SK-N-SH (cell line): ENCODE data around the gene HMGXB4. TPM values are rescaled to one million over a fixed set of nuclear protein-coding genes. Genes with fewer than 3 reads are reported as not detected.

Experiments used
- CTCF ChIA-PET: fragments of 300-600, 350-600 bp; formaldehyde crosslinking; extraction: SDS; loops from one replicate; lab custom pipeline; 2021; lab: Yijun Ruan, JAX
- POLR2A ChIA-PET: fragments of 350-600 bp; sonication (Branson Sonifier 250); formaldehyde crosslinking; extraction: SDS; loops from one replicate; lab custom pipeline; 2020; ENCODE audit warnings: antibody characterized with exemption, inconsistent platforms; lab: Yijun Ruan, JAX
- DNase-seq: peaks from one replicate; pipeline ENCODE4 v3.0.0; 2012
- H2AFZ ChIP-seq: fragments of 200-600 bp; sonication (generic); 2 replicates; pipeline ENCODE4 v1.8.1; 2016; ENCODE audit warnings: antibody characterized with exemption, mild to moderate bottlenecking, low read depth
- H3F3A ChIP-seq: fragments of 200-600 bp; sonication (generic); replicated peaks from 2 replicates; pipeline ENCODE3; 2016; ENCODE audit warnings: antibody characterized with exemption, mild to moderate bottlenecking; ENCODE audit not compliant: insufficient read depth
- H3K27ac ChIP-seq, 2 experiments: fragments of 200-500 bp in 1 of 2; fragments of 200-600 bp in 1 of 2; sonication (Bioruptor generic) in 1 of 2; sonication (generic), shearing (Covaris generic) in 1 of 2; 2 replicates each; pipeline versions ENCODE4 v1.5.1 to v1.6.1; 2014 to 2016; ENCODE audit warnings: low read depth in 2 of 2, inconsistent platforms in 1 of 2, low read length in 1 of 2, mild to moderate bottlenecking in 1 of 2, mixed read lengths in 1 of 2
- H3K27me3 ChIP-seq: fragments of 200-600 bp; sonication (generic), shearing (Covaris generic); 2 replicates; pipeline ENCODE4 v1.6.1; 2016; ENCODE audit warnings: mixed run types; ENCODE audit not compliant: insufficient read depth
- H3K36me3 ChIP-seq, 2 experiments: fragments of 200-500 bp in 1 of 2; fragments of 200-600 bp in 1 of 2; sonication (Bioruptor generic) in 1 of 2; sonication (generic) in 1 of 2; replicated peaks in 1 of 2; 2 replicates each; pipeline versions ENCODE3 to v1.5.1; 2014 to 2016; ENCODE audit warnings: low read length in 1 of 2, mild to moderate bottlenecking in 1 of 2; ENCODE audit not compliant: insufficient read depth in 2 of 2, control insufficient read depth in 1 of 2
- H3K4me1 ChIP-seq, 2 experiments: fragments of 200-500 bp in 1 of 2; fragments of 200-600 bp in 1 of 2; sonication (Bioruptor generic) in 1 of 2; sonication (generic), shearing (Covaris generic) in 1 of 2; 2 replicates each; pipeline versions ENCODE4 v1.5.1 to v1.6.1; 2014 to 2016; ENCODE audit warnings: low read depth in 1 of 2, low read length in 1 of 2, mixed run types in 1 of 2; ENCODE audit not compliant: insufficient read depth in 2 of 2, control insufficient read depth in 1 of 2
- H3K4me2 ChIP-seq: fragments of 200-600 bp; sonication (generic), shearing (Covaris generic); 2 replicates; pipeline ENCODE4 v1.6.1; 2017; ENCODE audit warnings: mixed run types
- H3K4me3 ChIP-seq, 2 experiments: fragments of 200-500 bp in 1 of 2; fragments of 200-600 bp in 1 of 2; sonication (Bioruptor generic) in 1 of 2; sonication (generic), shearing (Covaris generic) in 1 of 2; 2 replicates each; pipeline versions ENCODE4 v1.5.1 to v1.8.1; 2014 to 2016; ENCODE audit warnings: low read depth in 2 of 2, inconsistent platforms in 1 of 2, low read length in 1 of 2, mild to moderate bottlenecking in 1 of 2, mixed read lengths in 1 of 2, moderate library complexity in 1 of 2
- H3K79me2 ChIP-seq: fragments of 200-600 bp; sonication (generic); 2 replicates; pipeline ENCODE4 v1.8.1; 2017; ENCODE audit warnings: mild to moderate bottlenecking; ENCODE audit not compliant: insufficient read depth
- H3K9ac ChIP-seq: fragments of 200-600 bp; sonication (generic); 2 replicates; pipeline ENCODE4 v1.6.1; 2017; ENCODE audit warnings: mixed run types
- H3K9me2 ChIP-seq: fragments of 200-600 bp; sonication (generic); 2 replicates; pipeline ENCODE4 v1.6.1; 2017; ENCODE audit warnings: mixed run types
- H3K9me3 ChIP-seq: fragments of 200-600 bp; sonication (generic); 2 replicates; pipeline ENCODE4 v1.6.1; 2017; ENCODE audit warnings: mixed run types, mild to moderate bottlenecking, moderate library complexity
- H4K20me1 ChIP-seq: fragments of 200-600 bp; sonication (generic); 2 replicates; pipeline ENCODE4 v1.6.1; 2017; ENCODE audit warnings: mild to moderate bottlenecking, mixed run types; ENCODE audit not compliant: insufficient read depth
- CHD2 ChIP-seq: fragments of 150-350 bp; IDR thresholded peaks from 2 replicates; pipeline ENCODE4 v1.6.1; 2018; ENCODE audit warnings: low read length; ENCODE audit not compliant: partially characterized antibody
- ELF1 ChIP-seq: IDR thresholded peaks from 2 replicates; pipeline ENCODE4 v1.4.0; 2012
- EP300 ChIP-seq, 2 experiments: IDR thresholded peaks; 2 replicates each; pipeline versions ENCODE4 v1.4.0 to v1.6.1; 2012; ENCODE audit warnings: borderline replicate concordance in 1 of 2, low read depth in 1 of 2, low read length in 1 of 2
- EZH2phosphoT487 ChIP-seq: fragments of 200-600 bp; sonication (generic); IDR thresholded peaks from 2 replicates; pipeline ENCODE4 v1.6.1; 2017; ENCODE audit warnings: low read depth, mixed run types, mild to moderate bottlenecking, antibody characterized with exemption, moderate library complexity, borderline replicate concordance
- FOSL2 ChIP-seq: IDR thresholded peaks from 2 replicates; pipeline ENCODE4 v1.4.0; 2012; ENCODE audit warnings: low read depth, mild to moderate bottlenecking, moderate library complexity, borderline replicate concordance
- FOXJ3 ChIP-seq: sonication (generic); formaldehyde crosslinking; IDR thresholded peaks from 2 replicates; pipeline ENCODE4 v1.5.1; 2020; ENCODE audit warnings: mild to moderate bottlenecking, missing genetic modification reagents
- FOXM1 ChIP-seq: IDR thresholded peaks from 2 replicates; pipeline ENCODE4 v1.4.0; 2012; ENCODE audit warnings: low read depth, mild to moderate bottlenecking
- IRF3 ChIP-seq: fragments of 150-350 bp; IDR thresholded peaks from 2 replicates; pipeline ENCODE4 v1.6.1; 2016; ENCODE audit warnings: mild to moderate bottlenecking, low read depth, low read length
- MAX ChIP-seq: IDR thresholded peaks from 2 replicates; pipeline ENCODE4 v1.4.0; 2012; ENCODE audit warnings: low read depth
- MXI1 ChIP-seq: IDR thresholded peaks from 2 replicates; pipeline ENCODE4 v1.6.1; 2012; ENCODE audit warnings: mild to moderate bottlenecking, low read depth, low read length, improper control_type of control experiment
- NFIC ChIP-seq: IDR thresholded peaks from 2 replicates; pipeline ENCODE4 v1.4.0; 2012; ENCODE audit warnings: borderline replicate concordance
- NRF1 ChIP-seq: IDR thresholded peaks from 2 replicates; pipeline ENCODE4 v1.6.1; 2012; ENCODE audit warnings: low read depth, mild to moderate bottlenecking, low read length
- PBX3 ChIP-seq: IDR thresholded peaks from 2 replicates; pipeline ENCODE4; 2012
- POLR2AphosphoS5 ChIP-seq: IDR thresholded peaks from 2 replicates; pipeline ENCODE4 v1.6.1; 2012; ENCODE audit warnings: low read depth, low read length
- RCOR1 ChIP-seq: fragments of 150-350 bp; IDR thresholded peaks from 2 replicates; pipeline ENCODE4 v1.6.1; 2017; ENCODE audit warnings: antibody characterized with exemption, low read length
- RFX5 ChIP-seq: IDR thresholded peaks from 2 replicates; pipeline ENCODE4 v1.6.1; 2012; ENCODE audit warnings: mild to moderate bottlenecking, improper control_type of control experiment, low read length
- SMC3 ChIP-seq: IDR thresholded peaks from 2 replicates; pipeline ENCODE4 v1.6.1; 2012; ENCODE audit warnings: low read depth, low read length, improper control_type of control experiment
- TAF1 ChIP-seq: IDR thresholded peaks from 2 replicates; pipeline ENCODE4 v1.6.1; 2012; ENCODE audit warnings: low read depth, mild to moderate bottlenecking, low read length, moderate library complexity, borderline replicate concordance
- TCF12 ChIP-seq: IDR thresholded peaks from 2 replicates; pipeline ENCODE4 v1.4.0; 2012
- TEAD4 ChIP-seq: IDR thresholded peaks from 2 replicates; pipeline ENCODE4 v1.4.0; 2012; ENCODE audit warnings: mild to moderate bottlenecking, borderline replicate concordance; ENCODE audit not compliant: insufficient read depth
- USF2 ChIP-seq: fragments of 150-350 bp; IDR thresholded peaks from 2 replicates; pipeline ENCODE4 v1.6.1; 2017; ENCODE audit warnings: antibody characterized with exemption, low read length, low read depth, borderline replicate concordance
- WGBS: methylation state at CpG from one replicate; pipeline ENCODE4 v1.1.6; 2017; ENCODE audit warnings: low lambda C conversion rate; 5-methylcytosine and 5-hydroxymethylcytosine counted together
- polyA plus RNA-seq, 3 experiments: library from polyadenylated mRNA; depleted of rRNA; stranded (reverse); fragments of >200 nt; gene quantifications; 2 replicates each; pipeline ENCODE4 v1.2.3, GENCODE V29; 2012

The HMGXB4 gene
- polyA plus RNA-seq, 1 of the 3 experiments (the other 2 are of a cell fraction): 16.5 TPM

- Histone ChIP-seq H4K20me1 (no peaks in the 10 kb centered on the region), H3K9me3 (no peaks in the 10 kb centered on the region), H3K4me1 (no peaks in the 10 kb centered on the region), H3K9me2 (no peaks in the 10 kb centered on the region), H3K36me3 (peaks cover 21 to 53% of the 10 kb centered on the region in 2 experiments), H3F3A (no peaks in the 10 kb centered on the region), H3K4me2 (no peak overlapping the region), H2AFZ (no peak overlapping the region), H3K4me3 (no peak overlapping the region), H3K9ac (no peak overlapping the region)
- WGBS: 92% methylated on average over 9 of the region's 10 CpGs
- CTCF ChIA-PET: no interaction called here
- POLR2A ChIA-PET: no interaction called here
- no peak for DNase-seq
- TF ChIP-seq RCOR1: no peak
- TF ChIP-seq, all 33 proteins: peak for 0
- Histone ChIP-seq H3K27me3 (no peaks in the 10 kb centered on the region), H3K79me2 (no peaks in the 10 kb centered on the region), H3K27ac (no peak overlapping the region)
These were observed 64.8 kb downstream of the HMGXB4 start for GRCh38 chr22:35322126-35322525.

- CTCF ChIA-PET: no interaction called here
- Histone ChIP-seq H3K4me3 (no peak overlapping the region), H2AFZ (no peak overlapping the region), H3K9me3 (no peaks in the 10 kb centered on the region), H3K9ac (no peak overlapping the region), H3K27ac (no peak overlapping the region), H3K79me2 (no peaks in the 10 kb centered on the region), H3K4me2 (no peak overlapping the region), H3F3A (no peaks in the 10 kb centered on the region), H3K27me3 (no peaks in the 10 kb centered on the region), H4K20me1 (no peaks in the 10 kb centered on the region), H3K36me3 (peaks cover 25 to 56% of the 10 kb centered on the region in 2 experiments), H3K4me1 (no peaks in the 10 kb centered on the region), H3K9me2 (no peaks in the 10 kb centered on the region)
- TF ChIP-seq USF2: no peak
- no peak for TF ChIP-seq SMC3
- TF ChIP-seq RFX5: no peak
- no peak for TF ChIP-seq TCF12
- no peak for TF ChIP-seq POLR2AphosphoS5
- no peak for TF ChIP-seq FOXJ3 (CRISPR knock-in tag)
- TF ChIP-seq TEAD4: no peak
- no peak for TF ChIP-seq ELF1
- DNase-seq: no peak
- POLR2A ChIA-PET: no interaction called here
- 91% methylated on average over 10 of the region's 15 CpGs for WGBS
These were observed 65.6 kb downstream of the HMGXB4 start for GRCh38 chr22:35322893-35323292.

- Histone ChIP-seq H3K9me3 (no peaks in the 10 kb centered on the region), H3K79me2 (no peaks in the 10 kb centered on the region), H3K36me3 (peaks cover 25 to 57% of the 10 kb centered on the region in 2 experiments), H4K20me1 (no peaks in the 10 kb centered on the region), H2AFZ (no peak overlapping the region), H3K4me2 (no peak overlapping the region), H3K4me1 (no peaks in the 10 kb centered on the region), H3F3A (no peaks in the 10 kb centered on the region), H3K4me3 (no peak overlapping the region), H3K9ac (no peak overlapping the region), H3K27ac (no peak overlapping the region), H3K27me3 (no peaks in the 10 kb centered on the region), H3K9me2 (no peaks in the 10 kb centered on the region)
- WGBS: 100% methylated on average over 3 of the region's 11 CpGs
- no peak for TF ChIP-seq RFX5
- no peak for TF ChIP-seq CHD2
- no peak for TF ChIP-seq MXI1
- TF ChIP-seq TAF1: no peak
- TF ChIP-seq EZH2phosphoT487: no peak
- no peak for TF ChIP-seq NFIC
- TF ChIP-seq TEAD4: no peak
- no peak for TF ChIP-seq IRF3
- no peak for TF ChIP-seq SMC3
- TF ChIP-seq EP300 (IDR thresholded peaks at IDR 0.05; ENCODE audit: borderline replicate concordance in 1 of 2, low read depth in 1 of 2, low read length in 1 of 2): no peak
- TF ChIP-seq PBX3: no peak
- no peak for TF ChIP-seq MAX
- no peak for TF ChIP-seq NRF1
- no peak for TF ChIP-seq ELF1
- TF ChIP-seq FOSL2: no peak
- TF ChIP-seq TCF12: no peak
- TF ChIP-seq FOXM1: no peak
- TF ChIP-seq FOXJ3 (CRISPR knock-in tag): no peak
- DNase-seq: no peak
- POLR2A ChIA-PET: no interaction called here
- CTCF ChIA-PET: no interaction called here
These were observed 66.0 kb downstream of the HMGXB4 start for GRCh38 chr22:35323305-35323704.
